Cardiac fibroblast (primary cell): ENCODE data around the gene CTNNBIP1.
A peak's percentile ranks its signal among the peaks of the same experiment; 100 is the strongest.

Source experiments
- DNase-seq, 2 donors: peaks; one replicate each; pipeline versions ENCODE4 v3.0.0 to v3.0.0-alpha.2; 2010; ENCODE audit warnings: low read depth in 2 of 2
- H3K4me3 ChIP-seq, 2 donors: replicated peaks in 1 of 2; 1 replicate in 1 of 2; 2 replicates in 1 of 2; pipeline ENCODE4 v1.5.1; 2011; ENCODE audit warnings: low read depth in 2 of 2, low read length in 2 of 2, mild to moderate bottlenecking in 2 of 2, moderate library complexity in 1 of 2
- CTCF ChIP-seq: IDR thresholded peaks from one replicate; pipeline ENCODE4 v1.5.1; 2011; ENCODE audit warnings: low read depth, mild to moderate bottlenecking, low read length, inconsistent platforms

Gene CTNNBIP1

GRCh38 chr1:9859281-9860014 is 50.6 kb downstream of the CTNNBIP1 start:
- peak; percentile 18 to 51 for DNase-seq
- TF ChIP-seq CTCF: no peak

GRCh38 chr1:9858293-9859035 is 51.6 kb downstream of the CTNNBIP1 start:
- DNase-seq: no peak
- no peak for TF ChIP-seq CTCF
- H3K4me3 ChIP-seq: no peak overlapping the region

More at GRCh38 chr1:9859281-9860014, 50.6 kb downstream of the CTNNBIP1 start:
- H3K4me3 ChIP-seq: no peak overlapping the region

- TF ChIP-seq CTCF: no peak
- DNase-seq: no peak
- no peak overlapping the region for H3K4me3 ChIP-seq
These were observed 54.9 kb downstream of the CTNNBIP1 start for GRCh38 chr1:9855186-9855585.

- no peak overlapping the region for H3K4me3 ChIP-seq
- TF ChIP-seq CTCF: no peak
- DNase-seq: no peak
These were observed 56.8 kb downstream of the CTNNBIP1 start for GRCh38 chr1:9853249-9853595.

- DNase-seq: peak; percentile 77 to 84
- TF ChIP-seq CTCF: no peak
- H3K4me3 ChIP-seq: no peak overlapping the region
These were observed 57.4 kb downstream of the CTNNBIP1 start for GRCh38 chr1:9852410-9853248.

GRCh38 chr1:9852004-9852403 is 58.1 kb downstream of the CTNNBIP1 start:
- no peak for DNase-seq
- no peak for TF ChIP-seq CTCF
- H3K4me3 ChIP-seq: no peak overlapping the region
